GM19193 (cell line): ENCODE data around the gene GPT2.

Experiments
- POLR2A ChIP-seq: IDR thresholded peaks from 4 replicates; pipeline ENCODE4 v1.6.1; 2011; ENCODE audit not compliant: insufficient read depth, insufficient read length; ENCODE audit errors: extremely low read depth

GPT2 gene

DNA sequence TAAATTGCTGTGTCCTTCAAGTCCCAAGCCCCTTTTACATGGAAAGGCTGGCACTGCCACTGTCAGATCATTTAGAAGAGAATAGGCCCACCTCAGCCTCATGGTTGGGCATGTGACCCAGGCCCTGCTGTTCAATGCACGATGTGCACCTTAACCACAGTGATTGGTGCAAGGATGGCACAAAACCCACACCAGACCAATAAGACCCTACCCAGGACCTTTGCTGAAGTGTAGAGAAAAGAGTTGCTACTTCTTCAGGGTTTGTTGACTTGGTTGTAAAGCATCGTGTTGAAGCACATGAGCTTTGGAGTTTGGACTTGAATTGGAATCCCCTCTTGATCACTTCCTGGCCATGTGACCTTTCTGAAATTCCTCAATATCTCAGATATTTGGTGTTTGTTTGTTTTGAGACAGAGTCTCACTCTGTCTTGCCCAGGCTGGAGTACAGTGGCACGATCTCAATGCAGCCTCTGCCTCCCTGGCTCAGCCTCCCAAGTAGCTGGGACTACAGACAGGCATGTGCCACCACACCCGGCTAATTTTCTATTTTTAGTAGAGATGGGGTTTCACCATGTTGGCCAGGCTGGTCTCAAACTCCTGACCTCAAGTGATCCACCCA is 64.5 kb downstream of the GPT2 start:
- no peak for TF ChIP-seq POLR2A

DNA sequence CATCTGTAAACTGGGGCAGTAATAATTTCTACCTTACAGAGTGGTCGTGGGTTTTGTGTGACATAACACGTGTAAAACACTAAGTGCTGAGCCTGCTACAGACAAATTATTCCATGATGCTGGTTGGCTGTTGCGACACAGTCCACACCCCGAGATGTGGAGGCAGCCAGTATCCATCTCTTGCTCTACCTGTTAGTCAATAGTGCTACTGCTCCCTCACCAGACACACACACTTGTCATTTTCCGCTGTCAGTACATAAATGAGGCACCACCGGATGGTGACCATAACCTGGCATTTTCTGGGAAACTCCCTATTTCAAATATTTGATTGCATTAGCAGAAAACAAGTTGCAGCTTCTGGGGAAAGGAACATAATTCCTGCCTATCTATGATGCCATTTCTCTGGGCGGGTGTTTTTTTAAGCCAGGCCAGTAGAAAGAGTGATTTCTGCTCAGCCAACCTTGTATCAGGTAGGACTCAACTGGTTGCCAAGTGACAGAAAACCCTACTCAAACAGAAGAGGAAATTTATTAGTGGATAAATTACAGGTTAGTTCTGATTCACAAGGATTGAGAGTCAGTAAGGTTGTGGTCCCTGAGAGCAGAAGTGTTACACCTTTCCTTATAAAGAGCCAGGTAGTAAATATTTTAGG is 65.2 kb downstream of the GPT2 start:
- TF ChIP-seq POLR2A: no peak

DNA sequence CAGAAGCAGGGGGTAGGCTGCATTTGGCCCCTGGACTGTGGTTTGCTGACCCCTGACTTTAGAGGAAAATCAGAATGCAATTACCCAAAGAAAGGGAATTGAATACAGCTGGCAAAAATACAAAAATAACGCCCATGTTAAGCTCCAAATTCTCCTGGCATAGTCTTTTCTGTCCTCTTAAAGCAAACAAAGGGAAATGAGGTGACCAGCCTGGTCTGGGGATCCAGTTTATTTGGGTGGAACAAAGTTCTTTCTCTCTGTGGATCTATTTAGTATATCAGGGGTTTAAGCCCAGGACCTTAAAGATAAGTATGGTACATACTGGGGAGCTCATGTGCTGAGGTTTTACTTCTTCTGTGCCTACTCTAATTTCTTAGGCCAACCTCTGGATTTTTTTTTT is 65.8 kb downstream of the GPT2 start:
- no peak for TF ChIP-seq POLR2A

DNA sequence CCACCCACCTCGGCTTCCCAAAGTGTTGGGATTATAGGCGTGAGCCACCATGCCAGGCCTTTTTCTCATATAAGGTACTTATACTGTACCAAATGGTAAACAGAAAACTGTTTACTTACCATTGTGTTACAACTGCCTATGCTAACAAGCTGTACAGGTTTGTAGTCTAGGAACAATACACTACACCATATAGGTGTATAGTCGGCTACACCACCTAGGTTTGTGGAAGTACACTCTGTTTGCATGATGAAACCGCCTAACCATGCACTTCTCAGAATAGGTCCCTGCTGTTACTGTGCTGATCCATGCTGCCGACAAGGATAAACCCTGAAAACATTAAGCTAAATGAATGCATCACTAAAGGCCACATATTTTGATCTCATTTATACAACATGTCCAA is 70.4 kb downstream of the GPT2 start:
- no peak for TF ChIP-seq POLR2A

DNA sequence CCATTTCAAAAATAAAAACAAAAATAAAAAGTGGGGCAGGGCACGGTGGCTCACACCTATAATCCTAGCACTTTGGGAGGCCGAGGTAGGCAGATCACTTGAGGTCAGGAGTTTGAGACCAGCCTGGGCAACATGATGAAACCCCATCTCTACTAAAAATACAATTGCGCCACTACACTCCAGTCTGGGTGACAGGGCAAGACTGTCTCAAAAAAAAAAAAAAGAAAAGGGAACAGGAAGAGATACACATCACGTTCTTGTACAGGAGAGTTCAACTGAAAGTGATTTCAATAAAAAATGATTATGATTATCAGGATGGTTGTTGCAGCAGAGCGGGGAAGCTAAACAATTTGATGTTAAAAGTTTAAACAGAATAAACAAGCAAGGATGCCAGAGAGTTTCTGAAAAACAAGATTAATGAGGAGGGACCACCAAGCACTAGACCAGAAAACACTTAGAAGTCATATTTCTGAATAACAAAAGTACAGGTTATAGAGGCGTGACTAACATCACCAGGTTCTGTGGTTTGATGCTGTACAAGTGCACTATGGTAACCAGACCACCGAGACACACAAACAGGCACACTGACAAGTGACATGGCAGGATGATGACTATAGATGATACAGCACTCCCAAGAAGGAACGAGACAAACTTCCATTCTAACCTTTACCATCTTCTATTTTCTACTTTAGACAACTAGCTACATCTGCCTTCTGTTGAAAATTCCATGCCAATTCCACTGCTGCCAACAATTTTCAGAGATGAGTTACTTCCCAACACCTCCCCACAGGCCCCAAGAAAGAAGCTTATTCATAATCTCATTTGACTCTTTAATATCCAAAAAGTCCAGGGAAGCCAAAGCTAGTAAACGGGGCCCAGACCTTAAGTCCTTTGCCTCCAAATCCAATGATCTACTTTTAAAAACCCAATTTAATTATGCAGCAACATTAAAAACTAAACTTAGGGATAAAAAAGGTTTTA is 77.5 kb downstream of the GPT2 start:
- TF ChIP-seq POLR2A: no peak

DNA sequence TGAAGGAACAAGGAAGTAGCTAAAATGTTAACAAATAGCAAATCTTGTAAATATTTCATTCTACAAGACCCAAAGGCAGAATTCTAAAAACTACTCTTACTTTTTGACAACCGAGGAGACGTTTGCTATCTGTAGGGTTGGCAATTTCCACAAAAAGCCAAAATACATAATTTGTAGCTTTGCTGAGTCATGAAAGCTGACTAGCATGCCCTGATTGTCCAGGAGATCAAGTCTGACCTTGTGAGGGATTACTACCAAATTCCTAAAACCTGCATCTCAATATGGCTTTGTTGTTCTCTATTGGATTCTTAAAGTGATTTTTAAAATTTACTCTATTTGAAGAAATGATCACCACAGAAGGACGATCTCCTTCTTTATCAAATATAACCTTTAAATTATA is 78.5 kb downstream of the GPT2 start:
- TF ChIP-seq POLR2A: no peak

DNA sequence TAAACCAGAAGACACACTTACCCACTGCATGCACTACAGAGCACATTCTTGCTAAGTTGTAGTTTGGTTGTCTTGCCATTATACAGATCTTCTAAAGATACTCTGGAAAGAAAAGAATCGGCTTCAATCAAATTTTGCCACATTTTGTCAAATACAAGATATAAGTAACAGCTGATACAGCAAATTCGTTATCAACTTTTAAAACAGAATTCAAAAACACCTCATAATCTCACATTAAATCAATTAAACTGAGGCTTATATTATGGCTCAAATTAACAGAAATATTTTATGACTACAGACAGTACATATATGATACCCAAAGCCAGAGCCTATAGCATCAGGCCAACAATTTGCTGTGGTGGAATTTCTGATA is 83.9 kb downstream of the GPT2 start:
- no peak for TF ChIP-seq POLR2A

DNA sequence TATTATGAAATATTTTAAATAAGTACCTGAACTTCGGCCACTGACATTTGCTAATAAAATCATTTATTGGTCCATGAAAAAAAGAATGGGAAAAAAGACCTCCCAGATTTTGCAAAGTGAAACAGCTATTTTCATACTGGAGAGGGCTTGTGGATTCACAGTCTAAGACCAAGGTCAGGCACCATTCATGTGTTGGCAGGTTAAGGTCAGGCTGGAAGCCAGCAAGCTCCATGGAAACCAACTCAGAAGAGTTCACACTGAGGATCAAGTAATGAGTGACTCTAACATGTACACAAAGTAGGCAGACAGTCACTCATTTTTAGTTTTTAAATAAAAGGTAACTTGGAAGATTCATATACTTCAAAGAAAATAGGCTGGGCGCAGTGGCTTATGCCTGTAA is 85.9 kb downstream of the GPT2 start:
- no peak for TF ChIP-seq POLR2A

DNA sequence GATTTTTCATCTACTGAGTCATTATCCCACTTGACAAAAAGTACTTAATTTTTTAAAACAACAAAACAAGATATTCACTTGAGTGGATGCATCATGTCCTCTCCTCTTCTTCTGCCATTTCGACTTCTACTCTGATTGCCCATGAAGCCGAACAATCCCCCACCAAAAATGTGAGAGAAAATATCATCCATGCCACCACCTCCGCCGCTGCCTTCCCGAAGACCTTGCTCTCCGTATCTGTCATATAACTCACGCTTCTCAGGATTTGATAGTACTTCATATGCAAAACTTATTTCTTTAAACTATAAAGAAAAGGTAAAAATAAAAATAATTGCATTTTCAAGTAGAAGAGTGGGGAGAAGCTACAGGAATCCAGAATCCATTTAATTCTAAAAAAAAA is 87.1 kb downstream of the GPT2 start:
- no peak for TF ChIP-seq POLR2A

DNA sequence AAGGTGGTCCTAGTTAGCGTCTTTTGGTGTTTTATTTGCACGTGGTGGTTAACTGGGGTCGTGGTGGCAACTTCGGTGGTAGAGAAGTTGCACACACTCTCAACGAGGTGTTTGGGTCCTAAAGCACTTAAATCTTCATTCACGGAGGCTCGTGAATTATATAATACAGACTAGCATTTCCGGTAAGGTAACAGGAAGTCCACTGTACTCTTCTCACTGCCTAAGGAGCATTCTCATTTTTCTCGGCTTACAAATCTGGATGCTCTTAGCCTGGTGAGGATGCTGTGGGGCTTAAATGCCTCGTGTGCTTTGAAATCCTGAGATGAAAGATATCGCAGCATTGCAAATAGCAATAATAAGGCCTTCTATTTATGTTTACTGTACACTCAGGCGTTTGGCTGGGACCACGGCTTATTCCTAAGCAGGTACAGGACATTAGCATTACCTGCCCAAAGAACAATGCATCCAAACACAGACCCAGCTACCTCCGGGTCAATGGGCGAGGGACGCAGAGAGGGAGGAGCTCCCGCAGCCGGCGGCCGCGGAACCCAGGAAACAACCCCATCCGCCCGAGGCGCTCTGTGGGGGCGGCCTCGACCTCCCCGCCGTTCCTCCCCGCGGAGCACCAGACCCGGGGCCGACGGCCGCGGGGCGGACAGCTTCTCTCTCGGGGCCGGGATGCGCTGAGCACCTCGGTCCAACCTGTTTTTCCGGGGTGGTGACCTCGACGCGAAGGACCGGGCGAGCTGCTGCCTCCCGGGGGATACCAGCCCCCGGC is 88.5 kb downstream of the GPT2 start:
- TF ChIP-seq POLR2A: peak; percentile 8

DNA sequence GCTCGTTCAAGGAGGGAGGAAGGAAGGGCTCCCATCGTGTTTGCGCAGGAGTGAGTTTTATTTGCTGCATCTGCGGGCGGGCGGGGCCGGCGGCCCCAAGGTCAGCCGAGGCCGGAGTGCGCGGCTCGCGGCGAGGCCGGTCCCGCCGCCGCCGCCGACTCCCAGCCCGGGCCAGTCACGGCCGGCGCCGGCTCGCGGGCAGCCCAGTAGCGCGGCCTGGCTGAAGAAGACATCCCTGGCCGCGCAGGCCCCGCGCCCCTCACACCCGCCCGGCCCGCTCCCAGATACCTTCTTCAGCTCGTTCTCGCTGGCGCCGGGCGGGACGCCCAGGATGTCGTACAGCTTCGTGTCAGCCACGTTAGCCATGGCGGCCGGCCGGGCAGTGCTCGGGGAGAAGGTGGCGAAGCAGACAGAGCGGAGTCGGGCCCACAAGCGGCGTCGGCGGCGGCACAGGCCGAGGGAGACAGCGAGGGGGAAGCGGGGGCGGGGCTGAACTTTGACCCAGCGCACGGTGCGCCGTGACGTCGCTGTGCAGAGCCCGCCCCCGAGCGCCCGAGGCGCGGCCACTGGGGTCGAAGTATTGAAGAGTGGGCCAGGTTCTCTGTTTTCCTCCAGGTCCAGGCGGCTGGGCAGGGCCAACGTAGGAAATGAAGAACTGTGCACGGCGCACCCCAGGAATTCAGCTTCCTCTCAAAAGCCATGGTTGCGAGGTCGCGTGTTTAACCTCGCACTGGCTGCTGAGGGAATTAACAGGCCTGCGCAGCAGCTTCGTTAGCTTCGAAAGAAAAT is 89.2 kb downstream of the GPT2 start, which contains the start of gene DNAJA2:
DNAJA2 (minus strand) TSS at position 468 of the 789 bp plus-strand sequence; CDS start at position 366, 102 bp downstream.
- TF ChIP-seq POLR2A: peak; percentile 86

DNA sequence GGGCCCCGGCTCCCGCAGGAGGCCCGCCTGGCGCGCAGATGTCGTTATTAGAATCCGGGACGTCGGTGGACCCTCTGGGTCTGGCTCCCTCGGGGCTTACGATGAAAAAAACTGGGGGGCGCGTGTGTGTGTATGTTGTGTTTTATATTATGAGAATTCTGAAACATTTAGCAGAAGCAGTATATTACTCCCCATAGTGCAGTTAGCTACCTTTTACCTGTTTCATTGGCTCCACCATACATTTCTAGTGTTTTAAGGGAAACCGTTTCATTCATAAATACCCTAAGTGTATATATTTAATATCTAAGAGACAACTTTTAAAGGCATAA is 89.8 kb downstream of the GPT2 start:
- no peak for TF ChIP-seq POLR2A

DNA sequence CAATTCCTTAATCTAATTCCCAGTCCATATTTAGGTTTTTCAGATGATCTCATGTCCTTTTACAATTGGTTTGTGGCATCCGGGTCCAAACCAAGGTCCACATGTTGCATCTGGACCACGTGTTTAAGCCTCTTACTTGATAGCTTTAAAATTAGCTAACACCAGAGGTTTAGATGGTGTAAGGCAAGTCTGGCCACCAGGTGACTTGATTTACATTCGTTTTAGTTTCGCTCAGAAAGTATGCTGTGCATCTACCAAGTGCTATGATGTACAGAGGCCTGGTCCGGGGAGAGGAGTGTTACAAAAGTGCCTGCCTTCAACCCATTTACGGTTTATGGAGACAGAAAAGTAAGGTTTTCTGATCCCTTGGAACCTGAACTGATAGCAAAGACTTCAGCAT is 90.2 kb downstream of the GPT2 start:
- TF ChIP-seq POLR2A: no peak

DNA sequence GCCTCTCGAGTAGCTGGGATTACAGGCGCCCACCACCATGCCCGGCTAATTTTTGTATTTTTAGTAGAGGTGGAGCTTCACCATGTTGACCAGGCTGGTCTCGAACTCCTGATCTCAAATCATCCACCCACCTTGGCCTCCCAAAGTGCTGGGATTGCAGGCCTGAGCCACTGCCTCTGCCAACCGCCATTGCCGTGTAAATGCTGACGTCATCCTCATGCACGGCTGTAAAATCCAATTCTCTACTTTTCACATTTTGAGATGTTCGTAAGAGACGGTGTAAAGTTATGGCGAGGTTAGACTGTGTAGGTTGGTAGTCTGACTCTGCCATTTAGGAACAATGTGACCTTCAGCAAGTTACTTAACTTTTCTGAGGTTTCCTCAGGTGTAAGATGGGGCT is 91.0 kb downstream of the GPT2 start:
- no peak for TF ChIP-seq POLR2A
